HepG2 (cell line): ENCODE measurements around the gene LENG1. TPM values are rescaled to one million over a fixed set of nuclear protein-coding genes. Genes with fewer than 3 reads are reported as not detected.

Experiments used
- CBX2 ChIP-seq, 2 experiments: fragments of 200-600 bp in 1 of 2; sonication (generic); formaldehyde crosslinking in 1 of 2; IDR thresholded peaks; 2 replicates each; pipeline versions ENCODE4 v1.7.0 to v1.8.1; 2018 to 2022; ENCODE audit warnings: low read depth in 2 of 2, low read length in 1 of 2, mild to moderate bottlenecking in 1 of 2, missing genetic modification reagents in 1 of 2
- CREB1 ChIP-seq, 2 experiments: fragments of 450-650 bp in 1 of 2; IDR thresholded peaks; 2 replicates each; pipeline ENCODE4 v1.6.1; 2016 to 2017; ENCODE audit warnings: control low read depth in 1 of 2, mild to moderate bottlenecking in 1 of 2, missing compliant biosample characterization in 1 of 2, missing genetic modification characterization in 1 of 2
- ELF1 ChIP-seq: sonication (generic); formaldehyde crosslinking; IDR thresholded peaks from 2 replicates; pipeline ENCODE4 v1.4.0; 2020; ENCODE audit warnings: missing genetic modification reagents
- GABPA ChIP-seq, 2 experiments: IDR thresholded peaks; 2 replicates each; pipeline ENCODE4 v1.6.1; 2011 to 2016; ENCODE audit warnings: low read depth in 2 of 2, low read length in 1 of 2, missing biosample characterization in 1 of 2, missing genetic modification characterization in 1 of 2
- GTF3A ChIP-seq: sonication (generic); formaldehyde crosslinking; conservative IDR thresholded peaks from 2 replicates; pipeline ENCODE4 v1.4.0; 2020; ENCODE audit warnings: mild to moderate bottlenecking, missing genetic modification reagents
- NR2C2 ChIP-seq: sonication (generic); formaldehyde crosslinking; IDR thresholded peaks from 2 replicates; pipeline ENCODE4 v1.4.0; 2020; ENCODE audit warnings: missing genetic modification reagents, mild to moderate bottlenecking, moderate library complexity, borderline replicate concordance
- SIX4 ChIP-seq: sonication (generic); formaldehyde crosslinking; IDR thresholded peaks from 2 replicates; pipeline ENCODE4 v1.4.0; 2020; ENCODE audit warnings: missing genetic modification reagents
- THAP11 ChIP-seq: IDR thresholded peaks from 2 replicates; pipeline ENCODE4 v1.6.1; 2016; ENCODE audit warnings: missing biosample characterization, missing genetic modification reagents
- U2AF1 ChIP-seq: fragments of 200-400 bp; formaldehyde crosslinking; optimal IDR thresholded peaks from 2 replicates; pipeline ENCODE3; 2017; ENCODE audit warnings: mild to moderate bottlenecking, low read depth, low read length
- ZNF432 ChIP-seq: sonication (generic); formaldehyde crosslinking; IDR thresholded peaks from 2 replicates; pipeline ENCODE4 v1.5.0; 2020; ENCODE audit warnings: missing genetic modification reagents, mild to moderate bottlenecking, borderline replicate concordance
- ZNF563 ChIP-seq: sonication (generic); formaldehyde crosslinking; IDR thresholded peaks from 2 replicates; pipeline ENCODE4 v1.8.0; 2022; ENCODE audit warnings: mild to moderate bottlenecking, moderate library complexity, missing genetic modification reagents
- ZNF782 ChIP-seq: sonication (generic); formaldehyde crosslinking; IDR thresholded peaks from 2 replicates; pipeline ENCODE4 v1.4.0; 2020; ENCODE audit warnings: missing genetic modification reagents, mild to moderate bottlenecking, borderline replicate concordance
- polyA plus RNA-seq, 8 experiments: library from polyadenylated mRNA; depleted of rRNA in 3 of 8; stranded (reverse) in 7 of 8; unstranded in 1 of 8; fragments of >200 nt; fragmentation: Illumina TruSeq in 4 of 8; extraction: Trizol in 4 of 8; gene quantifications; 2 replicates each; pipeline versions ENCODE4 v1.2.1 to v1.2.3, GENCODE V29; 2011 to 2016; ENCODE audit warnings: low read depth in 4 of 8, missing spikeins in 1 of 8, mixed read lengths in 1 of 8; ENCODE audit not compliant: insufficient read depth in 1 of 8
- total RNA-seq, 5 experiments: library from RNA; depleted of rRNA; stranded (reverse); fragments of >200 nt; fragmentation: Illumina TruSeq; extraction: Trizol; gene quantifications; 2 replicates each; pipeline ENCODE4 v1.2.3, GENCODE V29; 2016; ENCODE audit warnings: low read depth in 1 of 5
- TF ChIP-seq, protein P1 (sequence below), 2 experiments: fragments of 450-650 bp in 1 of 2; sonication (generic) in 1 of 2; formaldehyde crosslinking in 1 of 2; IDR thresholded peaks; 2 replicates each; pipeline versions ENCODE4 v1.6.1 to v1.8.0; 2016 to 2022; ENCODE audit warnings: antibody characterized with exemption in 1 of 2, mild to moderate bottlenecking in 1 of 2, missing genetic modification reagents in 1 of 2
- TF ChIP-seq, protein P2 (sequence below): sonication (generic); formaldehyde crosslinking; IDR thresholded peaks from 2 replicates; pipeline ENCODE4 v1.5.0; 2020; ENCODE audit warnings: missing genetic modification reagents
- TF ChIP-seq, protein P3 (sequence below): sonication (generic); formaldehyde crosslinking; IDR thresholded peaks from 2 replicates; pipeline ENCODE4 v1.5.1; 2020; ENCODE audit warnings: missing genetic modification reagents, mild to moderate bottlenecking, borderline replicate concordance
- TF ChIP-seq, protein P4 (sequence below): sonication (generic); formaldehyde crosslinking; IDR thresholded peaks from 2 replicates; pipeline ENCODE4 v1.9.0; 2021; ENCODE audit warnings: missing genetic modification reagents, mild to moderate bottlenecking, borderline replicate concordance

LENG1 gene
- total and polyA plus RNA-seq, 2 of the 13 experiments (the other 11 are each of a cell fraction or from before 2014, with no cell fraction given), result 1.8 to 3.8 TPM

DNA sequence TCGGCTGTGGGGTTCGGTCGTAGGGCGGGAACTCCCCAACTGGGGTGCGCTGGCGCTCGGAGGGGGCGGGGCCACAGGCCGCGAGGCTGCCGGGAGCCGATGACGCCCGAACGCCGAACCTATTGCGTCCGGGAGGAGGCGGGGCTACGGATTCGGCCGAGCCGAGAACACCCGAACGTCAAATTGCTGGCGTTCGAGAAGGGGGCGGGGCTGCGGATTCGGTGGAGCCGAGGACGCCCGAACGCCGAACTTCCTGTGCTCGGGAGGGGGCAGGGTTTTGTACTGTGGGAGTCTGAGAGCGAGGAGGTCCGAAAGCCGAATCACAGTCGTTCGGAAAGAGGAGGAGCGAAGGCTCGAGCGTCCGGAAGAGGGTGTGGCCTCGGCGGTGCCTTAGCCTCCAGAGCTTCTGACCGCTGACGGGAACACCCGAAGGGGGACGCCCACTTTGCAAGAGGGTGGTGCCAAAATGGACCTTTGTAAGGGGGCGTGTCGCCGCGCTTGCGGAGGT, 31.0 kb upstream of the LENG1 start (continued):
- TF ChIP-seq, protein P1, sequence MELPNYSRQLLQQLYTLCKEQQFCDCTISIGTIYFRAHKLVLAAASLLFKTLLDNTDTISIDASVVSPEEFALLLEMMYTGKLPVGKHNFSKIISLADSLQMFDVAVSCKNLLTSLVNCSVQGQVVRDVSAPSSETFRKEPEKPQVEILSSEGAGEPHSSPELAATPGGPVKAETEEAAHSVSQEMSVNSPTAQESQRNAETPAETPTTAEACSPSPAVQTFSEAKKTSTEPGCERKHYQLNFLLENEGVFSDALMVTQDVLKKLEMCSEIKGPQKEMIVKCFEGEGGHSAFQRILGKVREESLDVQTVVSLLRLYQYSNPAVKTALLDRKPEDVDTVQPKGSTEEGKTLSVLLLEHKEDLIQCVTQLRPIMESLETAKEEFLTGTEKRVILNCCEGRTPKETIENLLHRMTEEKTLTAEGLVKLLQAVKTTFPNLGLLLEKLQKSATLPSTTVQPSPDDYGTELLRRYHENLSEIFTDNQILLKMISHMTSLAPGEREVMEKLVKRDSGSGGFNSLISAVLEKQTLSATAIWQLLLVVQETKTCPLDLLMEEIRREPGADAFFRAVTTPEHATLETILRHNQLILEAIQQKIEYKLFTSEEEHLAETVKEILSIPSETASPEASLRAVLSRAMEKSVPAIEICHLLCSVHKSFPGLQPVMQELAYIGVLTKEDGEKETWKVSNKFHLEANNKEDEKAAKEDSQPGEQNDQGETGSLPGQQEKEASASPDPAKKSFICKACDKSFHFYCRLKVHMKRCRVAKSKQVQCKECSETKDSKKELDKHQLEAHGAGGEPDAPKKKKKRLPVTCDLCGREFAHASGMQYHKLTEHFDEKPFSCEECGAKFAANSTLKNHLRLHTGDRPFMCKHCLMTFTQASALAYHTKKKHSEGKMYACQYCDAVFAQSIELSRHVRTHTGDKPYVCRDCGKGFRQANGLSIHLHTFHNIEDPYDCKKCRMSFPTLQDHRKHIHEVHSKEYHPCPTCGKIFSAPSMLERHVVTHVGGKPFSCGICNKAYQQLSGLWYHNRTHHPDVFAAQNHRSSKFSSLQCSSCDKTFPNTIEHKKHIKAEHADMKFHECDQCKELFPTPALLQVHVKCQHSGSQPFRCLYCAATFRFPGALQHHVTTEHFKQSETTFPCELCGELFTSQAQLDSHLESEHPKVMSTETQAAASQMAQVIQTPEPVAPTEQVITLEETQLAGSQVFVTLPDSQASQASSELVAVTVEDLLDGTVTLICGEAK (IDR thresholded peaks at IDR 0.05), result no peak
- TF ChIP-seq, protein P1 (CRISPR knock-in tag; IDR thresholded peaks at IDR 0.05), result no peak
- TF ChIP-seq NR2C2, result 0 out of 2 replicates have a peak, but pooled peaks have one; percentile 32
- TF ChIP-seq U2AF1, result no peak
- TF ChIP-seq GABPA (IDR thresholded peaks at IDR 0.05; ENCODE audit: low read depth, low read length), result peak; percentile 19; the same call in 1 of the 2 replicates
- TF ChIP-seq GABPA (CRISPR knock-in tag; IDR thresholded peaks at IDR 0.05; ENCODE audit: low read depth), result peak; percentile 76
- TF ChIP-seq, protein P2, sequence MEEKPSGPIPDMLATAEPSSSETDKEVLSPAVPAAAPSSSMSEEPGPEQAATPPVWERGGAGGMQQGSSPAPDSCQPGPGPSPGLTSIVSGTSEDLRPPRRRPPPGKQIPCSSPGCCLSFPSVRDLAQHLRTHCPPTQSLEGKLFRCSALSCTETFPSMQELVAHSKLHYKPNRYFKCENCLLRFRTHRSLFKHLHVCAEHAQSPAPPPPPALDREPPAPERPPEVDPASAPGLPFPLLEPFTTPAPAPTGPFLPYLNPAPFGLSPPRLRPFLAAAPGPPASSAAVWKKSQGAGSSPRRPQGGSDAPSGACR (CRISPR knock-in tag), result no peak; the same call in 1 of the 2 replicates
- TF ChIP-seq, protein P3, sequence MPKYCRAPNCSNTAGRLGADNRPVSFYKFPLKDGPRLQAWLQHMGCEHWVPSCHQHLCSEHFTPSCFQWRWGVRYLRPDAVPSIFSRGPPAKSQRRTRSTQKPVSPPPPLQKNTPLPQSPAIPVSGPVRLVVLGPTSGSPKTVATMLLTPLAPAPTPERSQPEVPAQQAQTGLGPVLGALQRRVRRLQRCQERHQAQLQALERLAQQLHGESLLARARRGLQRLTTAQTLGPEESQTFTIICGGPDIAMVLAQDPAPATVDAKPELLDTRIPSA (CRISPR knock-in tag), result no peak
- TF ChIP-seq ELF1 (CRISPR knock-in tag), result peak; percentile 74
- TF ChIP-seq ZNF782 (CRISPR knock-in tag), result no peak
- no peak for TF ChIP-seq CBX2 (IDR thresholded peaks at IDR 0.05; ENCODE audit: low read depth, low read length)
- no peak for TF ChIP-seq CBX2 (CRISPR knock-in tag; IDR thresholded peaks at IDR 0.05; ENCODE audit: low read depth)
- TF ChIP-seq, protein P4, sequence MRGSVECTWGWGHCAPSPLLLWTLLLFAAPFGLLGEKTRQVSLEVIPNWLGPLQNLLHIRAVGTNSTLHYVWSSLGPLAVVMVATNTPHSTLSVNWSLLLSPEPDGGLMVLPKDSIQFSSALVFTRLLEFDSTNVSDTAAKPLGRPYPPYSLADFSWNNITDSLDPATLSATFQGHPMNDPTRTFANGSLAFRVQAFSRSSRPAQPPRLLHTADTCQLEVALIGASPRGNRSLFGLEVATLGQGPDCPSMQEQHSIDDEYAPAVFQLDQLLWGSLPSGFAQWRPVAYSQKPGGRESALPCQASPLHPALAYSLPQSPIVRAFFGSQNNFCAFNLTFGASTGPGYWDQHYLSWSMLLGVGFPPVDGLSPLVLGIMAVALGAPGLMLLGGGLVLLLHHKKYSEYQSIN (CRISPR knock-in tag), result no peak
- no peak for TF ChIP-seq GTF3A (CRISPR knock-in tag)
- TF ChIP-seq ZNF563 (CRISPR knock-in tag), result 0 out of 2 replicates have a peak, but pooled peaks have one; percentile 44
- no peak for TF ChIP-seq SIX4 (CRISPR knock-in tag)
- peak; percentile 54 for TF ChIP-seq THAP11 (CRISPR knock-in tag)
- no peak for TF ChIP-seq ZNF432 (CRISPR knock-in tag)
- no peak for TF ChIP-seq CREB1 (IDR thresholded peaks at IDR 0.05)
- peak; percentile 48; the same call in 1 of the 2 replicates for TF ChIP-seq CREB1 (CRISPR knock-in tag; IDR thresholded peaks at IDR 0.05)
